Measurements from ENCODE around the gene USF3.
"Not testable (repeated sequence)": the region's sequence is repeated elsewhere in the genome, so short reads cannot be mapped to it uniquely, and the experiment has no call there.

Gene USF3

DNA sequence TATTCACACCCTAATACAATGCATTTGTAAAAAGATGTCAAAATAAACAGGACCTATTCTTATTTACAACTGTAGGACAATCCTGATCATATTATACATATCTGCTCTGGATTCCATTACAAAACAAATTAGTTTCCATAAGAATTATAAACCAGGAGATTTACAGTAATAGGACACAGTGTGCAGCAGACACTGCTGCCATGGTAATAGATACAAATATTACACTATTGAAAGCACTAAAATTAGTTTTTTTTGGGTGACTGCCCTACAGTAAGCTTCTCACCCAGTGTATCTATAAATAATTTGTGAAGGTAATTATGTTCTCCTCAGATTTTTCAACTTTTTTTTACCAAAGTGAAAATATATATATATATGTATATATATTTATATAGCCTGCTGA is 47.9 kb downstream of the USF3 start:
- no peak for DNase-seq

DNA sequence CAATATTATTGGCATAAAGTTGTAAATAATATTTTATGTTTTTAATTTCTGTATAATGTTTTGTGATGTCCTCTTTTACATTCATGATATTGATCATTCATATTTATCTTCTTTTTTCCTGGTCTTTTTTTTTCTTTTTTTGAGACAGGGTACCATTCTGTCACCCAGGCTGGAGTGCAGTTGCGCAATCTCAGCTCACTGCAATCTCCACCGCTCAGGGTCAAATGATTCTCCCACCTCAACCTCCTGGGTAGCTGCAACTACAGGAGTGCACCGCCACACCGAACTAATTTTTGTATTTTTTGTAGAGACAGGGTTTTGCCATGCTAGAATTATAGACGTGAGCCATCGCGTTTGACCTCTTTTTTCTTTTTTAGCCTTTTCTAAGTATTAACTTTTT is 52.9 kb downstream of the USF3 start:
- DNase-seq = no peak

DNA sequence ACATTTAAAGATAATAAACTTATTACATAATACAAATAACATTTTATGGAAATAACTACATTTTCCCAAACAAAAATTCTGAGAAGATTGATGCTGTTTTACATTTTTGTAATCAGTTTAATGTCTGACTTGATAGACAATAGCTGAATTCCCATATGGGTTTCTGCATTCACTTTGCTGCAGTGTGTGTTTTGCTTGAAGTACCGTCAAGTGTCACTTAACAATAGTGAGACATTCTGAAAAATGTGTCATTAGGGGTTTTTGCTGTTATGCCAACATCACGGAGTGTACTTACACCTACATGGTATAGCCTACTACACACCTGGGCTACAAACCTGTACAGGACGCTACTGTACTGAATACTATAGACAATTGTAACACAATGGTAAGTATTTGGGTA is 57.5 kb downstream of the USF3 start:
- peak; percentile 83 for DNase-seq

DNA sequence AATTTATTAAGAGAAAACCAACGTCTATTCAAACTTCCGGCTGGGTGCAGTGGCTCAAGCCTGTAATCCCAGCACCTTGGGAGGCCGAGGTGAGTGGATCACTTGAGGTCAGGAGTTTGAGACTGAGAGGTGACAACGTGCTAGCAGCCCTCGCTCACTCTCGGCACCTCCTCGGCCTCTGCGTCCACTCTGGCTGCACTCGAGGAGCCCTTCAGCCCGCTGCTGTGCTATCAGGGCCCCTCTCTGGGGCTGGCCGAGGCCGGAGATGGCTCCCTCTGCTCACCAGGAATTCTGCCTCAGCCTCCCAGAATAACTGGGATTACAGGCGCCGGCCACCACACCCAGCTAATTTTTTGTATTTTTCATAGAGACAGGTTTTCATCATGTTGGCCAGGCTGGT is 58.7 kb downstream of the USF3 start:
- DNase-seq = no peak

- DNase-seq = not testable (repeated sequence)
Measured at GRCh38 chr3:113636034-113636433, 60.4 kb downstream of the USF3 start.

- no peak for DNase-seq
Measured at GRCh38 chr3:113634782-113635474, 61.5 kb downstream of the USF3 start.

GRCh38 chr3:113631573-113631972 is 64.9 kb downstream of the USF3 start:
- DNase-seq = no peak

DNA sequence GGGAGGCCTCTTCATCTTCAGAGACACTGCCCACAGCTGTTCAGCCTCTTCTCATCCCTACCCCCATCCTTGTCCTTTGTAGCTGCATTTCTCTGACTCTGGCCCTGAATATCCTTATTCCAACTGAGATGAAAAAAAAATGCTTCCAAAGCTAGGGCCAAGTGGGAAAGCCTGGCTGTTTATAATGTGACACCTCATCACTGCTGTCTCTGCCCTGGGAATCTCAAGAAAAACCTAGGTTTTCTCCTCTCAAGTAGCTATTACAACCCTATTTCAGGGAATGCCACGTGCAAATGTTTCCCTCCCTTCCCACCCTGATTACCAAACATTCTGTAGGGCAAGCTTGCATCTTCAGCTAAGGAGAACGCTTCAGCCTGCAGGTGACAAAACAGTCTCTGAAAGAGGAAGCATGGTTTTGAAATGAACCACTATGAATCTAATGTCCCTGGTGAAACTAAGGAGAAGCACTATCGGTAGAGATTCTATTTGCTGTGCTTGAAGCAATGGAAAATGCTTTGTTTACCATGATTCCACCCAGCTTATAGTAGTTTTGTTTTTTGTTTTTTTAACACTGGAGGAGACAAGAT is 65.4 kb downstream of the USF3 start:
- peak; percentile 18 for DNase-seq

GRCh38 chr3:113629584-113630421 is 66.6 kb downstream of the USF3 start:
- peak; percentile 70 for DNase-seq

DNA sequence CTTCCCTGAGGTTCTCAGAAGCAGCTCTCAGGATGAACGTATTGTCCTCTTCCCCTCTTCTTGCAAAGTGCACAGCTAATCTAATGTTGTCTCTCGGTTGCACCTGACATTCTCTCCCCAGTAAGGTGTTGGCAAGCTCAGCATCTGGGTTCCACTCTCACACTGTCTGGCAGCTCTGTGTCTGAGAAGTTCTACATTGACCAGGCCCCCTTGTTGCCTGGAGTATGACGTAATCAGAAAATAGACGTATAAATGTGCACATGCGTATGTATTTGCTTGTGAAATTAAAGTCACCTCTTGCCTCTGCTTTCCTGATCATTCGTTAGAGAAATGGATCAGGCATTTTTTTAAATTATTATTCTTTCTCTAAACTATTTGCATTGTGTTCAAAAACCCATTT is 67.7 kb downstream of the USF3 start:
- DNase-seq = no peak

GRCh38 chr3:113628316-113628715 is 68.1 kb downstream of the USF3 start:
- no peak for DNase-seq

- DNase-seq = peak; percentile 81
Measured at GRCh38 chr3:113626503-113627371, 69.7 kb downstream of the USF3 start.

- no peak for DNase-seq
Measured at GRCh38 chr3:113625834-113626233, 70.6 kb downstream of the USF3 start.

- no peak for DNase-seq
Measured at GRCh38 chr3:113623811-113624210, 72.6 kb downstream of the USF3 start.

DNA sequence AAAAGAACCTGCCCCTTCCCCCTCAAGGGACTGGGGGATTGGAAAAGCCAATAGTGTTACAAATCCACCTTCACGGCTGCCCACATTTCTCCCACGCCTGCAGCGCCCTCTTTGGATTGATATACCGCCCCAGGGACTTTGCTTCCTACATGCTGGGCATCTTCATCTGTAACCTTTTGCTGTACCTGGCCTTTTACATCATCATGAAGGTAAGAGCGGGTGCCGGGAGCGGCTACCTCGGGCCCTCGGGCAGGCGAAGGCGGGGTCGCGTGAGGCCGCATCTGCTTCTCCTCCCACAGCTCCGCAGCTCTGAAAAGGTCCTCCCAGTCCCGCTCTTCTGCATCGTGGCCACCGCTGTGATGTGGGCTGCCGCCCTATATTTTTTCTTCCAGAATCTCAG is 73.1 kb downstream of the USF3 start:
- peak; percentile 3 for DNase-seq

DNA sequence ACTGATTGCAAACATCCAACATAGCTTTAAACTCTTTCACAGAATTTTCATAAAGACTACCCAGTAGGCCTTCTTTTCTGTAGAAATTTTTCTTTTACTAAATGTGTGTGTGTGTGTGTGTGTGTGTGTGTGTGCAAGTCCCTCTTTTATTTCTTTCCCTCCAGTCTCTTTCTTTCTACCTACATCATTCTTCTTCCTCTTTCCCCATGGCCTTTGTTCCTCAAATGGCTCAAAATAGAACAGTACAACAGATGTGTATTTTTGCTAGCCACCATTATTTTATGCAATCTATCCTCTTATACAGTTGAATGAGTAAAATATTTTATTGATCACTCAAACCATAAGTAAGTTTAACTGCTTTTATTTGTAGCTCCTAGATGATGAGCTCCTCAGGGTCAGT is 76.4 kb downstream of the USF3 start:
- no peak for DNase-seq

DNA sequence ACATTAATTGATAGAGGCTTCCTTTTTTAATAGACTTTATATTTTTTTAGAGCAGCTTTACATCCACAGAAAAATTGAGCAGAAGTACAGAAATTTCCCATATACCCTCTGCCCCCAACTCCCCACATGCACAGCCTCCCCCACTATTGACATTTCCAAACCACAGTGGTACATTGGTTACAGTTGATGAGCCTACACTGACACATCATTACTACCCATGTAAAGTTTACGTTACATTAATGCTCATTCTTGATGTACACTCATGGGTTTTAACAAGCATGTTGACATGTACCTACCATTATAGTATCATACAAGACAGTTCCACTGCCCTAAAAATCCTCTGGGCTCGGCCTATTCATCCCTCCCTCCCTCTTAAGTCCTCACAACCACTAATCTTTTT is 78.7 kb downstream of the USF3 start:
- no peak for DNase-seq

- DNase-seq = no peak
Measured at GRCh38 chr3:113615976-113616375, 80.5 kb downstream of the USF3 start.

GRCh38 chr3:113614402-113614801 is 82.0 kb downstream of the USF3 start:
- DNase-seq = no peak

DNA sequence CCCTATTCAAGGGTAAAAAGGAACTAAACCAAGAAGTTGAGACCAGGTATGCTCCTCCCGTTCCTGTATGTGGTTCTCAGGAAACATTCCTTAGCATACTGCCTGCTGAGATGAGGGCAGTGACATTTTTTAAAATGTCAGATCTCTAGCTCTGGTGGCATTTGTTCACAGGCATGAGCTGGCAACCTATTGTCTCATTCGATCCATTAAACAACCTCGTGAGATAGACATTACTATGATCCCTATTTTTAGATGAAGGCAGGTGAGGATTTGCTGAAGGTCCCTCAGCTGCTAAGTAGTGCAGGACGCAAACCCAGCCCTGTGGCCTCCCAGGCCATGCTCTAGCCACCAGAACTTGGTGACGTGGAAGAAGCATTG is 89.2 kb downstream of the USF3 start:
- DNase-seq = no peak

DNA sequence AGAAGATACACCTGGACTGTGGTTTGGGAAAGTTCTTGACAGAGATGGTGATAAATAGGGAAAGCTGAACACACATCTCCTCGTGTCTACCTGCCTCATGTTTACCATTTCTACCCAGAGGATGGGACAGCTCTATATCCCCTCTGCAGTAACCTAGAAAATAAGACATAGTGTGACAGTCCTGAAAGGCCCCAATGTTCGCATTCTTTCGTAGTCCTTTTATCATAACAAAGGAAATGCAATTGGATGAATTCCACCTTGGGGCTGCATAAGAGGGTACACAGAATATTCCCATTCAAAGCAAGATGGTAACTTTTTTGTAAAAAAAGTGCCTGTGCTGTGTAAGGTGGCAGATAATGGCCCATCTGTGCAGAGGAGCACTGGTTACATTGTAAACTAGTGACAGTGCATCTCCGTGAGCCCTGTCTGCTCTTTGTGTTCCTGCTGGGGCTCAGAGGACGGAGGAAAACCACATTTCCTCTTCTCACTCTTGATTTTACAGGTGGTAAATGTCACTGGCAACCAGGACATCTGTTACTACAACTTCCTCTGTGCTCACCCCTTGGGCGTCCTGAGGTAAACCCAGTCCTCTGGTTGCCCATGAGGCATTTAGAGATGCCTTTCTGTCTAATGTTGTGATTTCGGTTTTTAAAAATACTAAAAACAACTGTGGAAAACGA is 89.8 kb downstream of the USF3 start:
- DNase-seq = no peak

- no peak for DNase-seq
Measured at GRCh38 chr3:113602836-113603235, 93.6 kb downstream of the USF3 start.

GRCh38 chr3:113602256-113602655 is 94.2 kb downstream of the USF3 start:
- no peak for DNase-seq
